Measurements from ENCODE around the gene NARS2. TPM values are rescaled to one million over a fixed set of nuclear protein-coding genes. Genes with fewer than 3 reads are reported as not detected.

NARS2 gene
- total RNA-seq, 1 donor from 2014 or later = 16.5 TPM

- intact Hi-C loops (cut with micrococcal nuclease) = loop anchor here (5.0 kb wide), 1 partner anchor 33 kb away; the partner anchor contains the start of gene GAB2
- CTCF ChIA-PET = no interaction called here
Observed at GRCh38 chr11:78449866-78450265, 124.8 kb downstream of the NARS2 start.

GRCh38 chr11:78446210-78446609, 128.5 kb downstream of the NARS2 start:
- ChIA-PET CTCF (no interaction called here), POLR2A (no interaction called here)
- Mint-ChIP-seq H3K27me3 (no peaks in the 10 kb centered on the region), H3K9me3 (no peaks in the 10 kb centered on the region), H3K4me1 (peaks cover 12% of the 10 kb centered on the region), H3K27ac (no peak overlapping the region), H3K36me3 (ENCODE audit: low read depth) (peaks cover 18% of the 10 kb centered on the region), H3K4me3 (no peak overlapping the region)
- intact Hi-C loops (cut with micrococcal nuclease) = no loop called here
- no peak for TF ChIP-seq CTCF (IDR thresholded peaks at IDR 0.05)
- DNase-seq (no peak), ATAC-seq (ENCODE audit: low read depth) (no peak)

More at GRCh38 chr11:78449866-78450265, 124.8 kb downstream of the NARS2 start:
- Mint-ChIP-seq H3K9me3 (no peaks in the 10 kb centered on the region), H3K27ac (no peak overlapping the region), H3K4me1 (peaks cover 38% of the 10 kb centered on the region), H3K36me3 (ENCODE audit: low read depth) (peaks cover 3% of the 10 kb centered on the region), H3K27me3 (no peaks in the 10 kb centered on the region), H3K4me3 (no peak overlapping the region)
- ATAC-seq (ENCODE audit: low read depth) (no peak), DNase-seq (no peak)
- TF ChIP-seq CTCF (IDR thresholded peaks at IDR 0.05) = no peak
- POLR2A ChIA-PET = no interaction called here

- ChIA-PET POLR2A (no interaction called here), CTCF (no interaction called here)
- Mint-ChIP-seq H3K27me3 (no peaks in the 10 kb centered on the region), H3K36me3 (ENCODE audit: low read depth) (peaks cover 22% of the 10 kb centered on the region), H3K9me3 (no peaks in the 10 kb centered on the region), H3K4me3 (no peak overlapping the region), H3K4me1 (peaks cover 7% of the 10 kb centered on the region), H3K27ac (no peak overlapping the region)
- no peak for TF ChIP-seq CTCF (IDR thresholded peaks at IDR 0.05)
- intact Hi-C loops (cut with micrococcal nuclease) = no loop called here
- no peak for ATAC-seq (ENCODE audit: low read depth)
- no peak for DNase-seq
Observed at GRCh38 chr11:78444726-78445125, 129.9 kb downstream of the NARS2 start.

- H3K4me1 Mint-ChIP-seq = peaks cover 27% of the 10 kb centered on the region
- H3K36me3 Mint-ChIP-seq (ENCODE audit: low read depth) = peaks cover 19% of the 10 kb centered on the region
- ChIA-PET CTCF (interaction anchor here (1.1 kb wide), 1 partner anchor 26 kb away, joined by 3 read pairs; no protein-coding TSS in a partner anchor), POLR2A (no interaction called here)
- H3K27ac Mint-ChIP-seq = no peak overlapping the region
- intact Hi-C loops (cut with micrococcal nuclease) = no loop called here
- no peaks in the 10 kb centered on the region for H3K27me3 Mint-ChIP-seq
- ATAC-seq (ENCODE audit: low read depth) (no peak), DNase-seq (no peak)
- TF ChIP-seq CTCF (IDR thresholded peaks at IDR 0.05) = no peak
- H3K9me3 Mint-ChIP-seq = no peaks in the 10 kb centered on the region
- H3K4me3 Mint-ChIP-seq = no peak overlapping the region
Observed at GRCh38 chr11:78441956-78442355, 132.7 kb downstream of the NARS2 start.

- Mint-ChIP-seq H3K27me3 (no peaks in the 10 kb centered on the region), H3K9me3 (no peaks in the 10 kb centered on the region)
- no peak for TF ChIP-seq CTCF (IDR thresholded peaks at IDR 0.05)
Observed at GRCh38 chr11:78438298-78438975, 136.2 kb downstream of the NARS2 start.

More at GRCh38 chr11:78438298-78438975, 136.2 kb downstream of the NARS2 start:
- POLR2A ChIA-PET = interaction anchor here (0.9 to 1.9 kb wide), 4 partner anchors 9 to 444 kb away, joined by 3 to 9 read pairs (median 8); partner anchors contain the start of genes INTS4 and NARS2
- intact Hi-C loops (cut with micrococcal nuclease) = loop anchor here (1.0 to 2.0 kb wide), 3 partner anchors 9 to 26 kb away; no protein-coding TSS in a partner anchor
- ATAC-seq (ENCODE audit: low read depth) (peak; percentile 92), DNase-seq (no peak)
- Mint-ChIP-seq H3K36me3 (ENCODE audit: low read depth) (peaks cover 20% of the 10 kb centered on the region), H3K27ac (peak overlapping the region; percentile 51), H3K4me1 (peaks cover 27% of the 10 kb centered on the region), H3K4me3 (peak overlapping the region; percentile 24)
- CTCF ChIA-PET = interaction anchor here (1.2 to 1.5 kb wide), 2 partner anchors 9 to 210 kb away, joined by 3 to 6 read pairs; no protein-coding TSS in a partner anchor

Measured in activated B cell treated with CpG ODN at 0.5 μM for 24 hours (primary cell).